K562 (cell line): ENCODE data around the gene ENTPD6. TPM values are rescaled to one million over a fixed set of nuclear protein-coding genes. Genes with fewer than 3 reads are reported as not detected.

Source experiments
- BACH1 ChIP-seq: fragments of 200-800 bp; sonication (Bioruptor generic); IDR thresholded peaks from 2 replicates; pipeline ENCODE4 v1.6.1; 2016; ENCODE audit warnings: missing genetic modification characterization, missing compliant biosample characterization
- C11orf30 ChIP-seq: fragments of 450-650 bp; IDR thresholded peaks from 2 replicates; pipeline ENCODE4 v1.6.1; 2016; ENCODE audit warnings: low read depth, mild to moderate bottlenecking
- FOSL1 ChIP-seq: fragments of 200-800 bp; sonication (Bioruptor generic); conservative IDR thresholded peaks from 2 replicates; pipeline ENCODE4 v1.6.1; 2016; ENCODE audit warnings: missing genetic modification characterization, missing compliant biosample characterization
- FOXK2 ChIP-seq, 2 experiments: fragments of 450-650 bp; IDR thresholded peaks in 1 of 2; conservative IDR thresholded peaks in 1 of 2; 2 replicates each; pipeline ENCODE4 v1.6.1; 2016; ENCODE audit warnings: low read depth in 2 of 2, mild to moderate bottlenecking in 1 of 2
- KDM4B ChIP-seq, 2 experiments: fragments of 450-650 bp in 1 of 2; sonication (generic) in 1 of 2; IDR thresholded peaks; 2 replicates each; pipeline ENCODE4 v1.6.1; 2016 to 2017; ENCODE audit warnings: borderline replicate concordance in 2 of 2, antibody characterized with exemption in 1 of 2, low read depth in 1 of 2, mild to moderate bottlenecking in 1 of 2
- LEF1 ChIP-seq: fragments of 450-650 bp; IDR thresholded peaks from 2 replicates; pipeline ENCODE4 v1.6.1; 2016; ENCODE audit warnings: mild to moderate bottlenecking
- NFE2 ChIP-seq: IDR thresholded peaks from 2 replicates; pipeline ENCODE4 v1.6.1; 2014; ENCODE audit warnings: antibody characterized with exemption, low read depth
- PHF21A ChIP-seq: fragments of 450-650 bp; IDR thresholded peaks from 2 replicates; pipeline ENCODE4 v1.6.1; 2017; ENCODE audit warnings: low read depth, borderline replicate concordance
- POLR2G ChIP-seq: fragments of 200-400 bp; formaldehyde crosslinking; IDR thresholded peaks from 2 replicates; pipeline ENCODE4 v1.6.1; 2017; ENCODE audit warnings: low read depth, mild to moderate bottlenecking, antibody characterized with exemption, low read length, moderate library complexity
- SAFB ChIP-seq: fragments of 200-400 bp; formaldehyde crosslinking; IDR thresholded peaks from 2 replicates; pipeline ENCODE4 v1.6.1; 2017; ENCODE audit warnings: low read depth, low read length, borderline replicate concordance
- SRSF9 ChIP-seq: fragments of 200-400 bp; formaldehyde crosslinking; IDR thresholded peaks from 2 replicates; pipeline ENCODE4 v1.6.1; 2017; ENCODE audit warnings: low read depth, low read length, borderline replicate concordance
- ZNF124 ChIP-seq: sonication (generic); formaldehyde crosslinking; IDR thresholded peaks from 2 replicates; pipeline ENCODE4 v1.8.1; 2022; ENCODE audit warnings: missing genetic modification reagents
- ZNF282 ChIP-seq: sonication (generic); formaldehyde crosslinking; IDR thresholded peaks from 2 replicates; pipeline ENCODE4 v1.8.1; 2023; ENCODE audit warnings: missing genetic modification reagents
- polyA plus RNA-seq, 8 experiments: library from polyadenylated mRNA; depleted of rRNA in 4 of 8; stranded (reverse) in 5 of 8; unstranded in 3 of 8; fragments of >200 nt; fragmentation: Nextera tagmentation in 2 of 8; fragmentation: Illumina TruSeq in 1 of 8; extraction: Ambion mirVana in 2 of 8; extraction: Trizol in 1 of 8; gene quantifications; 2 replicates each; pipeline versions ENCODE4 v1.2.1 to v1.2.3, GENCODE V29; 2011 to 2014; ENCODE audit warnings: inconsistent platforms in 1 of 8, missing spikeins in 1 of 8
- total RNA-seq, 7 experiments: library from RNA; depleted of rRNA in 6 of 7; stranded (reverse); fragments of >200 nt in 6 of 7; fragmentation: Illumina TruSeq in 2 of 7; extraction: Trizol in 2 of 7; gene quantifications; 2 replicates each; pipeline versions ENCODE4 v1.2.1 to v1.2.3, GENCODE V29; 2011 to 2021; ENCODE audit warnings: low replicate concordance in 1 of 7
- TF ChIP-seq, protein P1 (sequence below), 3 experiments: IDR thresholded peaks in 2 of 3; conservative IDR thresholded peaks in 1 of 3; 2 replicates each; pipeline ENCODE4 v1.5.1; 2011 to 2012; ENCODE audit warnings: low read length in 3 of 3, mild to moderate bottlenecking in 3 of 3, control low read depth in 2 of 3, improper control_type of control experiment in 1 of 3, inconsistent platforms in 1 of 3, low read depth in 1 of 3, mixed read lengths in 1 of 3, moderate library complexity in 1 of 3; ENCODE audit not compliant: insufficient read depth in 2 of 3
- TF ChIP-seq, protein P2 (sequence below): fragments of 250-450 bp; sonication (Bioruptor Pico); IDR thresholded peaks from 2 replicates; pipeline ENCODE4 v1.4.0; 2020; ENCODE audit warnings: borderline replicate concordance
- TF ChIP-seq, protein P3 (sequence below), 2 experiments: fragments of 450-650 bp; conservative IDR thresholded peaks; 2 replicates each; pipeline ENCODE4 v1.6.1; 2017; ENCODE audit warnings: mild to moderate bottlenecking in 2 of 2, moderate library complexity in 2 of 2
- TF ChIP-seq, protein P4 (sequence below), 2 experiments: IDR thresholded peaks; 2 replicates each; pipeline ENCODE4 v1.6.1; 2011; ENCODE audit warnings: borderline replicate concordance in 1 of 2, control low read depth in 1 of 2, low read depth in 1 of 2, low read length in 1 of 2, mild to moderate bottlenecking in 1 of 2, mixed read lengths in 1 of 2, moderate library complexity in 1 of 2; ENCODE audit not compliant: insufficient read depth in 1 of 2, insufficient read length in 1 of 2, poor library complexity in 1 of 2, severe bottlenecking in 1 of 2; ENCODE audit errors: extremely low read depth in 1 of 2
- TF ChIP-seq, protein P5 (sequence below): sonication (generic); formaldehyde crosslinking; IDR thresholded peaks from 2 replicates; pipeline ENCODE4 v1.8.0; 2022; ENCODE audit warnings: missing genetic modification reagents, mild to moderate bottlenecking, moderate library complexity, borderline replicate concordance

The ENTPD6 gene
- total and polyA plus RNA-seq, 9 of the 15 experiments (the other 6 are each of a cell fraction or from before 2014, with no cell fraction given), result 0.82 to 36.8 (median 22.4) TPM

DNA sequence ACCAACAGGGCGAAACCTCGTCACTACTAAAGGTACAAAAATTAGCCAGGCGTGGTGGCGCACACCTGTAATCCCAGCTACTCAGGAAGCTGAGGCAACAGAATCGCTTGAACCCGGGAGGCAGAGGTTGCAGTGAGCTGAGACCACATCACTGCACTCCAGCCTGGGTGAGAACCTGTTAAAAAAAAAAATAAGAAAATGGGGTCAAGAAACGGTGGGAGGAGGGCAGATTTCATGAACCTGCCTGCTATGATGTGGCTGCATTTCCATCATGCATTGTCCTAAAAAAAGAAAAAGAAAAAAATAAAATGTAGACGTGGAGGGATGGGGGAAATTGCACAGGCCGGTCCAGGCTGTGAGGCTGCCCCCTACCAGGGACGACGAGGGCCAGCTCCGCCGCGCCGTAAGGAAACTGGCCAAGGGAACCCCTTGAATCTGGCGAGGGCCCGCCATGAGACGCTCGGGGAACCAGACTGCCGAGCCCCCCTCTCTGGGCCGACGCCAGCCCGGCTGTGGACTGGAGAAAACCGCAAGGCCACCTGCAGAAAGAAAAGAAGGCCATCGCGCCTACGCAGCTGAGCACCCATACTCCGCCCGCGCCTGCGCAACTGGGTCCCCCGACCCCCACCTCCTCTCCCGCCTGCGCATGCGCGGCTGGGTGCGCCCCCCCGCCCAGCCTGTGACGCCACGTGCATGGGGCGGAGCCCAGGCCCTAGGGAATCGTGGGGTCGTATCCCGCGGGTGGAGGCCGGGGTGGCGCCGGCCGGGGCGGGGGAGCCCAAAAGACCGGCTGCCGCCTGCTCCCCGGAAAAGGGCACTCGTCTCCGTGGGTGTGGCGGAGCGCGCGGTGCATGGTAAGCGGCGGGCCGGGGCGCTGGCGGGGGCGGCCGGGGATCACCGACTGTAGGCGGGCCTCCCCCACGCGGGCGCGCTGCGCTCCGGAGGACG is at the start of gene ENTPD6 (continued):
- TF ChIP-seq, protein P1, sequence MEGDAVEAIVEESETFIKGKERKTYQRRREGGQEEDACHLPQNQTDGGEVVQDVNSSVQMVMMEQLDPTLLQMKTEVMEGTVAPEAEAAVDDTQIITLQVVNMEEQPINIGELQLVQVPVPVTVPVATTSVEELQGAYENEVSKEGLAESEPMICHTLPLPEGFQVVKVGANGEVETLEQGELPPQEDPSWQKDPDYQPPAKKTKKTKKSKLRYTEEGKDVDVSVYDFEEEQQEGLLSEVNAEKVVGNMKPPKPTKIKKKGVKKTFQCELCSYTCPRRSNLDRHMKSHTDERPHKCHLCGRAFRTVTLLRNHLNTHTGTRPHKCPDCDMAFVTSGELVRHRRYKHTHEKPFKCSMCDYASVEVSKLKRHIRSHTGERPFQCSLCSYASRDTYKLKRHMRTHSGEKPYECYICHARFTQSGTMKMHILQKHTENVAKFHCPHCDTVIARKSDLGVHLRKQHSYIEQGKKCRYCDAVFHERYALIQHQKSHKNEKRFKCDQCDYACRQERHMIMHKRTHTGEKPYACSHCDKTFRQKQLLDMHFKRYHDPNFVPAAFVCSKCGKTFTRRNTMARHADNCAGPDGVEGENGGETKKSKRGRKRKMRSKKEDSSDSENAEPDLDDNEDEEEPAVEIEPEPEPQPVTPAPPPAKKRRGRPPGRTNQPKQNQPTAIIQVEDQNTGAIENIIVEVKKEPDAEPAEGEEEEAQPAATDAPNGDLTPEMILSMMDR (IDR thresholded peaks at IDR 0.05 in 2 of 3, conservative IDR thresholded peaks at IDR 0.05 in 1 of 3; ENCODE audit: insufficient read depth in 2 of 3, low read depth in 1 of 3, low read length in 3 of 3), result peak in 2 of 3 experiments; percentile 18 to 19; a peak in 1 of 6 replicates
- no peak for TF ChIP-seq NFE2
- no peak for TF ChIP-seq SRSF9
- no peak for TF ChIP-seq ZNF282 (CRISPR knock-in tag)
- TF ChIP-seq SAFB, result 0 out of 2 replicates have a peak, but pooled peaks have one; percentile 16
- TF ChIP-seq, protein P2, sequence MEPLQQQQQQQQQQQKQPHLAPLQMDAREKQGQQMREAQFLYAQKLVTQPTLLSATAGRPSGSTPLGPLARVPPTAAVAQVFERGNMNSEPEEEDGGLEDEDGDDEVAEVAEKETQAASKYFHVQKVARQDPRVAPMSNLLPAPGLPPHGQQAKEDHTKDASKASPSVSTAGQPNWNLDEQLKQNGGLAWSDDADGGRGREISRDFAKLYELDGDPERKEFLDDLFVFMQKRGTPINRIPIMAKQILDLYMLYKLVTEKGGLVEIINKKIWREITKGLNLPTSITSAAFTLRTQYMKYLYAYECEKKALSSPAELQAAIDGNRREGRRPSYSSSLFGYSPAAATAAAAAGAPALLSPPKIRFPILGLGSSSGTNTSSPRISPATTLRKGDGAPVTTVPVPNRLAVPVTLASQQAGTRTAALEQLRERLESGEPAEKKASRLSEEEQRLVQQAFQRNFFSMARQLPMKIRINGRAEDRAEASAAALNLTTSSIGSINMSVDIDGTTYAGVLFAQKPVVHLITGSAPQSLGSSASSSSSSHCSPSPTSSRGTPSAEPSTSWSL (CRISPR knock-in tag), result no peak
- TF ChIP-seq, protein P3, sequence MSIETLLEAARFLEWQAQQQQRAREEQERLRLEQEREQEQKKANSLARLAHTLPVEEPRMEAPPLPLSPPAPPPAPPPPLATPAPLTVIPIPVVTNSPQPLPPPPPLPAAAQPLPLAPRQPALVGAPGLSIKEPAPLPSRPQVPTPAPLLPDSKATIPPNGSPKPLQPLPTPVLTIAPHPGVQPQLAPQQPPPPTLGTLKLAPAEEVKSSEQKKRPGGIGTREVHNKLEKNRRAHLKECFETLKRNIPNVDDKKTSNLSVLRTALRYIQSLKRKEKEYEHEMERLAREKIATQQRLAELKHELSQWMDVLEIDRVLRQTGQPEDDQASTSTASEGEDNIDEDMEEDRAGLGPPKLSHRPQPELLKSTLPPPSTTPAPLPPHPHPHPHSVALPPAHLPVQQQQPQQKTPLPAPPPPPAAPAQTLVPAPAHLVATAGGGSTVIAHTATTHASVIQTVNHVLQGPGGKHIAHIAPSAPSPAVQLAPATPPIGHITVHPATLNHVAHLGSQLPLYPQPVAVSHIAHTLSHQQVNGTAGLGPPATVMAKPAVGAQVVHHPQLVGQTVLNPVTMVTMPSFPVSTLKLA (conservative IDR thresholded peaks at IDR 0.05), result peak; percentile 94 to 97
- TF ChIP-seq FOXK2 (conservative IDR thresholded peaks at IDR 0.05 in 1 of 2, IDR thresholded peaks at IDR 0.05 in 1 of 2; ENCODE audit: low read depth in 2 of 2), result no peak
- TF ChIP-seq C11orf30, result no peak
- no peak for TF ChIP-seq PHF21A
- TF ChIP-seq, protein P4, sequence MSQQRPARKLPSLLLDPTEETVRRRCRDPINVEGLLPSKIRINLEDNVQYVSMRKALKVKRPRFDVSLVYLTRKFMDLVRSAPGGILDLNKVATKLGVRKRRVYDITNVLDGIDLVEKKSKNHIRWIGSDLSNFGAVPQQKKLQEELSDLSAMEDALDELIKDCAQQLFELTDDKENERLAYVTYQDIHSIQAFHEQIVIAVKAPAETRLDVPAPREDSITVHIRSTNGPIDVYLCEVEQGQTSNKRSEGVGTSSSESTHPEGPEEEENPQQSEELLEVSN (IDR thresholded peaks at IDR 0.05; ENCODE audit: borderline replicate concordance in 1 of 2, extremely low read depth in 1 of 2, insufficient read depth in 1 of 2, insufficient read length in 1 of 2, low read depth in 1 of 2, low read length in 1 of 2, poor library complexity in 1 of 2, severe bottlenecking in 1 of 2), result peak; percentile 28 to 41
- TF ChIP-seq ZNF124, result no peak
- TF ChIP-seq BACH1 (tag), result no peak
- TF ChIP-seq FOSL1 (tag), result no peak
- TF ChIP-seq, protein P5, sequence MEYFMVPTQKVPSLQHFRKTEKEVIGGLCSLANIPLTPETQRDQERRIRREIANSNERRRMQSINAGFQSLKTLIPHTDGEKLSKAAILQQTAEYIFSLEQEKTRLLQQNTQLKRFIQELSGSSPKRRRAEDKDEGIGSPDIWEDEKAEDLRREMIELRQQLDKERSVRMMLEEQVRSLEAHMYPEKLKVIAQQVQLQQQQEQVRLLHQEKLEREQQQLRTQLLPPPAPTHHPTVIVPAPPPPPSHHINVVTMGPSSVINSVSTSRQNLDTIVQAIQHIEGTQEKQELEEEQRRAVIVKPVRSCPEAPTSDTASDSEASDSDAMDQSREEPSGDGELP, result peak; percentile 60
- TF ChIP-seq LEF1, result no peak
- TF ChIP-seq POLR2G, result peak; percentile 80
- 0 out of 4 replicates have a peak, but pooled peaks of 1 of the 2 experiments have one; percentile 82 for TF ChIP-seq KDM4B (IDR thresholded peaks at IDR 0.05; ENCODE audit: borderline replicate concordance in 2 of 2, low read depth in 1 of 2)
